Measurements from ENCODE around the gene TFR2.

Gene TFR2

GRCh38 chr7:100570954-100571828 lies 70.2 kb downstream of the TFR2 start:
- H3K27ac ChIP-seq = no peak overlapping the region; the same call in 1 of the 2 replicates
- POLR2A ChIA-PET (ENCODE audit: low non-redundant PET) = interaction anchor here (1.1 kb wide), 1 partner anchor 14 kb away, joined by 4 read pairs; no protein-coding TSS in a partner anchor
- TF ChIP-seq, protein P1, sequence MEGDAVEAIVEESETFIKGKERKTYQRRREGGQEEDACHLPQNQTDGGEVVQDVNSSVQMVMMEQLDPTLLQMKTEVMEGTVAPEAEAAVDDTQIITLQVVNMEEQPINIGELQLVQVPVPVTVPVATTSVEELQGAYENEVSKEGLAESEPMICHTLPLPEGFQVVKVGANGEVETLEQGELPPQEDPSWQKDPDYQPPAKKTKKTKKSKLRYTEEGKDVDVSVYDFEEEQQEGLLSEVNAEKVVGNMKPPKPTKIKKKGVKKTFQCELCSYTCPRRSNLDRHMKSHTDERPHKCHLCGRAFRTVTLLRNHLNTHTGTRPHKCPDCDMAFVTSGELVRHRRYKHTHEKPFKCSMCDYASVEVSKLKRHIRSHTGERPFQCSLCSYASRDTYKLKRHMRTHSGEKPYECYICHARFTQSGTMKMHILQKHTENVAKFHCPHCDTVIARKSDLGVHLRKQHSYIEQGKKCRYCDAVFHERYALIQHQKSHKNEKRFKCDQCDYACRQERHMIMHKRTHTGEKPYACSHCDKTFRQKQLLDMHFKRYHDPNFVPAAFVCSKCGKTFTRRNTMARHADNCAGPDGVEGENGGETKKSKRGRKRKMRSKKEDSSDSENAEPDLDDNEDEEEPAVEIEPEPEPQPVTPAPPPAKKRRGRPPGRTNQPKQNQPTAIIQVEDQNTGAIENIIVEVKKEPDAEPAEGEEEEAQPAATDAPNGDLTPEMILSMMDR (conservative IDR thresholded peaks at IDR 0.05; ENCODE audit: low read depth) = no peak
- no peak for DNase-seq (ENCODE audit: low spot score)
- CTCF ChIA-PET = interaction anchor here (0.7 to 1.8 kb wide), 2 partner anchors 12 to 280 kb away, joined by 3 to 5 read pairs; no protein-coding TSS in a partner anchor

All from RWPE1 (cell line).